HG02885 (cell line): Measurements from ENCODE around the gene ACTL10.

Experiments used
- ATAC-seq: cut with Tn5 transposase; IDR thresholded peaks from one replicate; pipeline ENCODE4 v1.9.1; 2021; ENCODE audit warnings: mild to moderate bottlenecking; ENCODE audit not compliant: unreplicated experiment, poor library complexity

The ACTL10 gene

GRCh38 chr20:33662172-33662571, 4.6 kb upstream of the ACTL10 start, which contains the start of gene C20orf144:
Gene C20orf144 (plus strand): TSS chr20:33662327. CDS start chr20:33662346, 19 bp downstream.
- ATAC-seq, result no peak

GRCh38 chr20:33663161-33664084, 3.3 kb upstream of the ACTL10 start:
- peak; percentile 45 for ATAC-seq

GRCh38 chr20:33664085-33664761, 2.5 kb upstream of the ACTL10 start:
- no peak for ATAC-seq

- no peak for ATAC-seq
These were observed 2.0 kb upstream of the ACTL10 start for GRCh38 chr20:33664762-33665144.

DNA sequence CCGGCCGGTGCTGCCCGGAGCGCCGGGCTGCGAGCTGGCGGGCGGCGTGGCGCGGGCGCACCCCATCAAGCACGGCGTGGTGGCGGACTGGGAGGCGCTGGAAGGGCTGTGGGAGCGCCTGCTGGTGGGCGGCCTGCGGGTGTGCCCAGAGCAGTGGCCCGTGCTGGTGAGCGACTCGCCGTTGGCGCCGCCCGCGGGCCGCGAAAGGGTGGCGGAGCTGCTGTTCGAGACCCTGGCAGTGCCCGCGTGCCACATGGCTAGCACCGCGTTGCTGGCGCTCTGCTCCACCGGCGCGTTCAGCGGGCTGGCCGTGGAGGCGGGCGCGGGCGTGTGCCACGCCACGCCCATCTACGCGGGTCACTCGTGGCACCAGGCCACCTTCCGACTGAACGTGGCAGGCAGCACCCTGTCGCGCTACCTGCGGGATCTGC, 517 bp downstream of the ACTL10 start:
- peak; percentile 4 for ATAC-seq

DNA sequence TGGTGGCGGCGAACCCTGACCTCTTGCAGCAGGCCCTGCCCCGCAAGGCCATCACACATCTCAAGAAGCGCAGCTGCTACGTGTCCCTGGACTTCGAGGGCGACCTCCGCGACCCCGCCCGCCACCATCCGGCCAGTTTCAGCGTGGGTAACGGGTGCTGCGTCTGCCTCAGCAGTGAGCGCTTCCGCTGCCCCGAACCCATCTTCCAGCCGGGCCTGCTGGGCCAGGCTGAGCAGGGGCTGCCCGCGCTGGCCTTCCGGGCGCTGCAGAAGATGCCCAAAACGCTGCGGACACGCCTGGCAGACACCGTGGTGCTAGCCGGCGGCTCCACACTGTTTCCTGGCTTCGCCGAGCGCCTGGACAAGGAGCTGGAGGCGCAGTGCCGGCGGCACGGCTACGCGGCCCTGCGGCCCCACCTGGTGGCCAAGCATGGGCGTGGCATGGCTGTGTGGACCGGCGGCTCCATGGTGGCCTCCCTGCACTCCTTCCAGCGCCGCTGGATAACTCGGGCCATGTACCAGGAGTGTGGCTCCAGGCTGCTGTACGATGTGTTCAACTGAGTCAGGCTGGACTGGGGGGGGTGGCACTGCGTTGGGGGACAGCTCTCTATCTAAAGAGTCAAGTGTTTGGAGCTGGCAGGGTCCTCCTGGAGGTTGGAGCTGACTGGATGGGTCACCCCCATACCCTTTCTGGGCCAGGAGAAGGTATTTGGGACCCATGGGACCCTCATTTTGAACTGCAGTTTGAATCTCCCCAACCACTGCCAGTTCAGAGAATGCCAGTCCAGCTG, 1.1 kb downstream of the ACTL10 start:
- ATAC-seq, result peak; percentile 35

DNA sequence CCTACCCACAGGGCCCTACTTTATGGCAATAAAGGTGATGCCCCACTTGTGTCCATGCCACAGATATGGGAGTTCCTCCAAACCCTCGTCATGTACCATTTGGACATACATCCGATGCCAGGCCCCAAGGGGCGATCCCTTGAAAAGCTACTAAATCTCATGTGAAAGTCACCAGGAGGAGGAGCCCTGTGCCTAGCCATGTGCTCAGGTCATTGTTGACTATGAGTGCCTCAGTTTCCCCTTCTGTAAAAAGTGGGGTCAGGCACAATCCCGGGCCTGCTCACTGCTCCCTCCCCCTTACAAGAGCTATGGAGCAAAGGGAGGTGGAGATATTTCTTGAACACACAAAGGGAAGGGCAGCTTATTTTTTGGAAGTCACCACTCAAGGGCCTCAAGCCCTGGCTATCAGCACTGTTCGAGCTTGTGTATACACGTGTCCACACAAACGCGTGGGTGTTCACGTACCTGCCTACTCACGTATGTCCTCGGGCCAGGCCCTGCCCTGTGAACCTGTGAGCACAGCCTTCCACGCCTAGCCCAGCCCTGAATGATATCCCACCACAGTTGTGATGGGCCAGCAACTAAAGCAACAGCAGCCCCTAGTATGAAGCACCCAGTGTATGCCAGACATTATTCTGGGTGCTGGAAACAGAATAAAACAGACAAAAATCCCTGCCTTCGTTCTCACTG, 1.9 kb downstream of the ACTL10 start:
- no peak for ATAC-seq

GRCh38 chr20:33669224-33669623, 2.5 kb downstream of the ACTL10 start:
- no peak for ATAC-seq

GRCh38 chr20:33669873-33670640, 3.3 kb downstream of the ACTL10 start:
- ATAC-seq, result no peak

DNA sequence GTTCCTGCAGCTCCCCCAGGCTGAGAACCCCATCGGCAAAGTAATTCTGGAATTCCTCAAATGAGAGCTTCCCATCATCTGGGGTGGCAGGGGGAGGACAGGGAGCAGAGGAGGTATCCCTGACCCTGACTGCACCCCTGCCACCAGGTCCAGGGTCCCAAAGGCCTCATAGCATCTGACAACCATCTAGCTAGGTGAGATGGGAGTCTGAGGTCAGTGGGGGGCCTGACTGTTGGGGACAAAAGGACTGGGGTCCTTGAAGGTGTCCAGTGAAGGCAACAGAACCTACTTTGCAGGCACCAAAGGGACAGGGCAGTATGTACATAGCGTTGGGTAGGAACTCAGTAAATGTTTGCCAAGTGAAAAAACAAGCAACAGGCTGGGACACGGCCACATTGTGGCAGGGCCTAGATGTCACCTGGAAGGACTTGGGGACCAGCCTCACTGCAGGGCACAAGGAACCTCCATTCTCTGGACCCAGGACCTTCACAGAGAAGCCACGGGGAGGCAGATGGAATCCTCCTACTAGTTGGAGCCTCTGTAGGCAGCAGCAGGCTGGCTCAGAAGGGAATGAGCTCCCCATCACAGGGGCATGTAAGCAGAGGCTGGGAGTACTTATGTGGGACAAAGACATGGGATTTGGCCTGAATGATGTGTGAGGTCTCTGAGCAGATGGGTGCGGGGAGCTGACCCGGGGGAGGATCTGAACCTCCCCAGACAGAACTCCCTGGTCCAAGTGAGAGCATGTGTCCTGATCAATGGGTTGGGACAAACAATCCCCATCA, 4.2 kb downstream of the ACTL10 start:
- ATAC-seq, result no peak

- ATAC-seq, result no peak
These were observed 5.0 kb downstream of the ACTL10 start for GRCh38 chr20:33671573-33672288.

DNA sequence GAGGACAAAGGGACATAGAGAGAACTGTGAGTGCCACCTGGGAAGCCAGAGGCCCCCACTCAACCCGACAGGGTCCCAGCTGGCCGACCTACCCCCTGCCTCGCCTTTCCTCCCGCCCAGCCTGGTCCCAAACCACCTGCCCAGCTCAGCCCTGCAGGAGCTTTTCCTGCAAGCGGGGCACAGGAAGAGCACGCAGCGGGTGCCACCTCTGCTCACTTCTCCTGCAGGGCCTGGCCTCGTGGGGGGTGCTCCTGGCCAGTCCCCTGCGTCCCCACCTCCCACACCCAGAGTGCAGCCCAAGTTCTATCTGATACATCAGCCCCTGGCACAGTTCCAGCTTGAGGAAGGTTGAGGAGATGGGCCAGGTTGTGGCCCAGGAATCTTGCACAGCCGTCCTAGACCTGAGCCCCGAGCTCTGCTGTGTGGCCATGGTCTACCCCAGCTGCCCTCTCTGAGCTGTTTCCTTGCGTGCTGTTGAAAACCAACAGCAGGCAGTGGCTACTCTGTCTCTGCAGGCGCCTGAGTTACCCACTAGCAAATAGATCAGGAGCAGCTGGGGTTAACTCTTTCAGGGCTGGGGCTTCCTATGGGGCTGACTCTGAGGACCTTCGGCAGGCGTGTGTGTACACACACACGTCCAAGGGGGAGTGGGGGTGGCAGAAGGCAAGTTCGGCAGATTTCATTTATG, 5.8 kb downstream of the ACTL10 start:
- no peak for ATAC-seq

- ATAC-seq, result no peak
These were observed 6.3 kb downstream of the ACTL10 start for GRCh38 chr20:33673114-33673409.

- no peak for ATAC-seq
These were observed 6.9 kb downstream of the ACTL10 start for GRCh38 chr20:33673410-33674293.

- peak; percentile 80 for ATAC-seq
These were observed 7.8 kb downstream of the ACTL10 start, which contains the start of gene NECAB3 for GRCh38 chr20:33674294-33675135. Gene NECAB3 (minus strand): TSS chr20:33674428. CDS start chr20:33674352, 76 bp downstream.
